Gastrocnemius medialis (tissue), 4 donors: ENCODE measurements around the gene CHST15. TPM values are rescaled to one million over a fixed set of nuclear protein-coding genes. Genes with fewer than 3 reads are reported as not detected.

Experiments used
- ATAC-seq, 2 donors: fragments of 150-250 bp; one replicate each; pipeline ENCODE4 v1.9.1; 2016
- DNase-seq, 2 donors: peaks; one replicate each; pipeline ENCODE4 v3.0.0-alpha.2; 2019
- H3K27ac ChIP-seq, 4 donors: fragments of 200-600 bp; sonication (generic); 1 replicate in 1 of 4; 2 replicates in 3 of 4; pipeline ENCODE4 v1.5.1; 2016 to 2018; ENCODE audit warnings: mild to moderate bottlenecking in 2 of 4, moderate library complexity in 1 of 4
- H3K27me3 ChIP-seq, 3 donors: fragments of 200-600 bp; sonication (generic) in 2 of 3; 1 replicate in 1 of 3; 2 replicates in 2 of 3; pipeline versions ENCODE4 v1.5.1 to v1.6.0; 2016 to 2019; ENCODE audit warnings: mild to moderate bottlenecking in 1 of 3, moderate library complexity in 1 of 3
- H3K36me3 ChIP-seq, 2 donors: fragments of 200-600 bp; sonication (generic) in 1 of 2; one replicate each; pipeline ENCODE4 v1.5.1; 2017 to 2018
- H3K4me1 ChIP-seq, 2 donors: fragments of 200-600 bp; sonication (generic) in 1 of 2; one replicate each; pipeline ENCODE4 v1.5.1; 2016 to 2017; ENCODE audit warnings: mild to moderate bottlenecking in 2 of 2
- H3K4me3 ChIP-seq, 4 donors: fragments of 200-600 bp; sonication (generic) in 3 of 4; 1 replicate in 1 of 4; 2 replicates in 3 of 4; pipeline ENCODE4 v1.5.1; 2016 to 2019; ENCODE audit warnings: mild to moderate bottlenecking in 2 of 4
- H3K9me3 ChIP-seq, 3 donors: fragments of 200-600 bp; sonication (generic) in 2 of 3; 1 replicate in 1 of 3; 2 replicates in 2 of 3; pipeline ENCODE4 v1.5.1; 2016 to 2019
- POLR2A ChIP-seq, 2 donors: fragments of 450-650 bp; IDR thresholded peaks; one replicate each; pipeline ENCODE4 v1.6.1; 2017; ENCODE audit warnings: antibody characterized with exemption in 2 of 2, mild to moderate bottlenecking in 2 of 2, moderate library complexity in 2 of 2
- in situ Hi-C, 4 donors: fragments of 200-750 bp; cut with MboI; loops; one replicate each; pipeline versions ENCODE4 v1.15.0 to v1.8.0; 2017; ENCODE audit warnings: low sequenced_read_pairs in 4 of 4
- intact Hi-C: fragments of 100-400 bp; cut with DNase I; formaldehyde crosslinking; loops from one replicate; pipeline ENCODE4 v1.15.1; 2023; ENCODE audit warnings: low total_unique reads
- total RNA-seq, 4 donors: library from RNA; depleted of rRNA; stranded (reverse); fragments of >200 nt; gene quantifications; one replicate each; pipeline versions ENCODE4 v1.1.0 to v1.2.3, GENCODE V29; 2016
- TF ChIP-seq, protein P1 (sequence below), 5 experiments: fragments of 450-650 bp in 3 of 5; fragments of 200-600 bp in 2 of 5; sonication (generic) in 2 of 5; IDR thresholded peaks in 4 of 5; conservative IDR thresholded peaks in 1 of 5; 1 replicate in 4 of 5; 2 replicates in 1 of 5; pipeline ENCODE4 v1.5.1; 2016 to 2019; ENCODE audit warnings: antibody characterized with exemption in 5 of 5, mild to moderate bottlenecking in 3 of 5, moderate library complexity in 3 of 5

Gene CHST15
- total RNA-seq, 4 donors from 2014 or later: 9.0 to 32.2 (median 20.3) TPM

DNA sequence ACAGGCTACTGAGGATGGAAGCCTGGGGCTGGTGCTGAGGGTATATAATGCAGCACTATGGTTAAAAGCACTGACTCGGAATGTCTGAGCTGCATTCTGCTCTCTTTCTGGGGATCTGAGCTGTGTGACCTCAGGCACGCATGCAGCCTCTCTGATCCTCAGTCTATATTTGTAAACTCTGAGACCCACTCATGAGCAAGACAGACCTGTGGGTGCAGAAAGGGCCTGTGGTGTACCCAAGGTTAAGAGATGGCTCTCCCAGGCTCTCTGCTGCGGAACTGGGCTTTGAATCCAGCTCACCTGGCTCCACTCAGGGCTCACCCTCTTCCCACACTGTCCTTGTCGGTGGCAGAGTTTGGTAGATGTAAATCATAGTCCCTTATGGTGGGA is 89.9 kb downstream of the CHST15 start:
- no peak for ATAC-seq

DNA sequence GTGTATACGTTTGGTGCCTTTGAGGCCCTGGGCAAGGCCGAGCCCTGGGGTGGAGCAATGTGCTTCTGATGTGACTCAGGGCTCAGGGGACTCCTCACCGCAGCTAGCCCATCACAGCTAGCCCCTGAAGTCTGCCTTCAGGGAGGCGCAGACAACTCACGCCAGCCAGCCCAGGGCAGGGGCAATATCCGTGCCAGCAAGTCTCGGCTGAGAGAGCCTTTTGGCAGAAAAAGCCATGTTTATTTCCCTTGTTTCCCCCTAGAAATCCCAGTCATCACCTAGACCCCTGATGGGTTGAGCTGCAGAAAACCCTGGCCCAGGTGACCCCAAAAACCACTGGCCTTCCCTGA is 90.4 kb downstream of the CHST15 start:
- Histone ChIP-seq H3K27ac (no peak overlapping the region), H3K27me3 (no peaks in the 10 kb centered on the region), H3K4me3 (no peak overlapping the region), H3K4me1 (peaks cover 0 to 6% of the 10 kb centered on the region in 2 donors), H3K36me3 (no peaks in the 10 kb centered on the region), H3K9me3 (no peaks in the 10 kb centered on the region)
- in situ Hi-C loops: no loop called here
- no peak for ATAC-seq
- no peak for DNase-seq
- TF ChIP-seq, protein P1, sequence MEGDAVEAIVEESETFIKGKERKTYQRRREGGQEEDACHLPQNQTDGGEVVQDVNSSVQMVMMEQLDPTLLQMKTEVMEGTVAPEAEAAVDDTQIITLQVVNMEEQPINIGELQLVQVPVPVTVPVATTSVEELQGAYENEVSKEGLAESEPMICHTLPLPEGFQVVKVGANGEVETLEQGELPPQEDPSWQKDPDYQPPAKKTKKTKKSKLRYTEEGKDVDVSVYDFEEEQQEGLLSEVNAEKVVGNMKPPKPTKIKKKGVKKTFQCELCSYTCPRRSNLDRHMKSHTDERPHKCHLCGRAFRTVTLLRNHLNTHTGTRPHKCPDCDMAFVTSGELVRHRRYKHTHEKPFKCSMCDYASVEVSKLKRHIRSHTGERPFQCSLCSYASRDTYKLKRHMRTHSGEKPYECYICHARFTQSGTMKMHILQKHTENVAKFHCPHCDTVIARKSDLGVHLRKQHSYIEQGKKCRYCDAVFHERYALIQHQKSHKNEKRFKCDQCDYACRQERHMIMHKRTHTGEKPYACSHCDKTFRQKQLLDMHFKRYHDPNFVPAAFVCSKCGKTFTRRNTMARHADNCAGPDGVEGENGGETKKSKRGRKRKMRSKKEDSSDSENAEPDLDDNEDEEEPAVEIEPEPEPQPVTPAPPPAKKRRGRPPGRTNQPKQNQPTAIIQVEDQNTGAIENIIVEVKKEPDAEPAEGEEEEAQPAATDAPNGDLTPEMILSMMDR (IDR thresholded peaks at IDR 0.05 in 4 of 5, conservative IDR thresholded peaks at IDR 0.05 in 1 of 5): no peak
- TF ChIP-seq POLR2A (IDR thresholded peaks at IDR 0.05): no peak
- intact Hi-C loops: no loop called here

More for the DNA sequence above, 89.9 kb downstream of the CHST15 start:
- intact Hi-C loops (no loop called here), in situ Hi-C loops (no loop called here)
- no peak for DNase-seq
- H3K27me3 ChIP-seq: no peaks in the 10 kb centered on the region
- TF ChIP-seq, protein P1 (IDR thresholded peaks at IDR 0.05 in 4 of 5, conservative IDR thresholded peaks at IDR 0.05 in 1 of 5): no peak
- no peak for TF ChIP-seq POLR2A (IDR thresholded peaks at IDR 0.05)
- H3K36me3 ChIP-seq: no peaks in the 10 kb centered on the region
- H3K4me3 ChIP-seq: no peak overlapping the region
- peaks cover 0 to 6% of the 10 kb centered on the region in 2 donors for H3K4me1 ChIP-seq
- no peak overlapping the region for H3K27ac ChIP-seq
- H3K9me3 ChIP-seq: no peaks in the 10 kb centered on the region

- in situ Hi-C loops: no loop called here
- ATAC-seq: no peak
These were observed 90.9 kb downstream of the CHST15 start for GRCh38 chr10:124002391-124003069.

GRCh38 chr10:124001391-124002148 is 91.8 kb downstream of the CHST15 start:
- no peaks in the 10 kb centered on the region for H3K27me3 ChIP-seq
- TF ChIP-seq, protein P1 (IDR thresholded peaks at IDR 0.05 in 4 of 5, conservative IDR thresholded peaks at IDR 0.05 in 1 of 5): no peak
- TF ChIP-seq POLR2A (IDR thresholded peaks at IDR 0.05): no peak
- H3K36me3 ChIP-seq: no peaks in the 10 kb centered on the region
- H3K4me1 ChIP-seq: peaks cover 0 to 6% of the 10 kb centered on the region in 2 donors
- DNase-seq: no peak
- in situ Hi-C loops (no loop called here), intact Hi-C loops (no loop called here)
- no peak overlapping the region for H3K4me3 ChIP-seq
- no peak overlapping the region for H3K27ac ChIP-seq
- ATAC-seq: no peak
- no peaks in the 10 kb centered on the region for H3K9me3 ChIP-seq

More at GRCh38 chr10:124002391-124003069, 90.9 kb downstream of the CHST15 start:
- Histone ChIP-seq H3K9me3 (no peaks in the 10 kb centered on the region), H3K4me3 (no peak overlapping the region), H3K36me3 (no peaks in the 10 kb centered on the region), H3K4me1 (peaks cover 0 to 6% of the 10 kb centered on the region in 2 donors), H3K27ac (no peak overlapping the region), H3K27me3 (no peaks in the 10 kb centered on the region)
- DNase-seq: no peak
- TF ChIP-seq POLR2A (IDR thresholded peaks at IDR 0.05): no peak
- TF ChIP-seq, protein P1 (IDR thresholded peaks at IDR 0.05 in 4 of 5, conservative IDR thresholded peaks at IDR 0.05 in 1 of 5): no peak
- intact Hi-C loops: no loop called here
